GM18499 (cell line): ENCODE measurements around the gene MAOA.
"Not testable (repeated sequence)": the region's sequence is repeated elsewhere in the genome, so short reads cannot be mapped to it uniquely, and the experiment has no call there.

ENCODE experiments used
- ATAC-seq: cut with Tn5 transposase; IDR thresholded peaks from one replicate; pipeline ENCODE4 v1.9.1; 2021; ENCODE audit warnings: moderate number of reproducible peaks; ENCODE audit not compliant: insufficient read depth, unreplicated experiment

MAOA gene

GRCh38 chrX:43661521-43662240, 5.6 kb downstream of the MAOA start:
- ATAC-seq = no peak

DNA sequence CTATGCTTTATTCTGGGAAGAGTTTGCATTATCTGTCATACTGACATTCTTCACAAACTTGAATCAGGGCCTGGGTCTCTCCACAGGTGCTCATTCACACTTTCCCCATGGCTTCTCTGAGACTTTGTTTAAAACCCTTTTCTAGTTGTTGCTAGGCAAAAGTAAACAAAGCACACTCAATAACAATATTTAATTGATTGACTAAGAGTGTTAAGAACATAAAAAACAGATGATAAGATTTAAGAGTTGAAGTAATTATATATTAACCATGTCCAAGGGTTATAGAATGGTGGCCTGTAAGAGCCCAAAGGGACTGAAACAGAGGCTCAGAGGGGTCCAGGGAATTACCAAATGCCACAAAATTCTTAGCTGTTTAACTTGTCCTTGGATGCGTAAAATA, 7.1 kb downstream of the MAOA start:
- ATAC-seq = no peak

- ATAC-seq = no peak
These were observed 8.2 kb downstream of the MAOA start for GRCh38 chrX:43664258-43664657.

- ATAC-seq = no peak
These were observed 8.6 kb downstream of the MAOA start for GRCh38 chrX:43664708-43665107.

GRCh38 chrX:43666311-43666912, 10.3 kb downstream of the MAOA start:
- ATAC-seq = no peak

DNA sequence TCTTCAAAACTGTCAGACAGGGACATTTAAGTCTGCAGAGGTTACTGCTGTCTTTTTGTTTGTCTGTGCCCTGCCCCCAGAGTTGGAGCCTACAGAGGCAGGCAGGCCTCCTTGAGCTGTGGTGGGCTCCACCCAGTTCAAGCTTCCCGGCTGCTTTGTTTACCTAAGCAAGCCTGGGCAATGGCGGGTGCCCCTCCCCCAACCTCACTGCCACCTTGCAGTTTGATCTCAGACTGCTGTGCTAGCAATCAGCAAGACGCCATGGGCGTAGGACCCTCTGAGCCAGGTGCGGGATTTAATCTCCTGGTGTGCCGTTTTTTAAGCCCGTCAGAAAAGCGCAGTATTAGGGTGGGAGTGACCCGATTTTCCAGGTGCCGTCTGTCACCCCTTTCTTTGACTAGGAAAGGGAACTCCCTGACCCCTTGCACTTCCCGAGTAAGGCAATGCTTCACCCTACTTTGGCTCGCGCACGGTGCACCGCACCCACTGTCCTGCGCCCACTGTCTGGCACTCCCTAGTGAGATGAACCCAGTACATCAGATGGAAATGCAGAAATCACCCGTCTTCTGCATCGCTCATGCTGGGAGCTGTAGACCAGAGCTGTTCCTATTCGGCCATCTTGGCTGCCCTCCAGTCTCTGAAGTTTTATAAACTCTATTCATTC, 20.0 kb downstream of the MAOA start:
- not testable (repeated sequence) for ATAC-seq

DNA sequence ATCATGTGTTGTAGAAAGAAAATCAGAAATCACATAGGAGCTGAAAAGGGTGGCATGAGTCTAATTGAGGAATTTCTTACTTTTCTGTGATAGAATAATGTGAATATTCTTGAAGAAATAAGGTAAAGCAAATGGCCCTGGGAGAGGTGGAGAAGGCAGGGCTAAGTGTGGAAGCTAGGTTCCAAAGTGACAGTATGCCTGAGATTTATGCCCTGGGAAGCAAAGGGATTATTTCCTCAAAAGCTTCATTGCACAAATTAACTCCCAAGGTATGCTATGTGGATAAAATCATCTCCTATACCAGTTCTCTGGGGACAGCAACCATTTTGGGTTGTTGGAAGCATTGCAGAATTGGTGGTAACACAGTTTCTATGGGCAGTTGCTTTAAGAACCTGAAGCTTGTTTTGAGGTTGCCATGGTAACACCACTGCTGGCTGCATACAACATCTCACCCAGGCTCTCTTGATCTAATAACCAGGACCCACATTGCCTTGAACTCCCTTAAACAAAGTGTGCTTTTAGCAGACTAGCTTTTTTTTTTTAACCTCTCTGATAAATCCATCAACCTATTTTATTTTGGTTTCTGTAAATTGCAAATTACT, 21.0 kb downstream of the MAOA start:
- ATAC-seq = no peak

- ATAC-seq = no peak
These were observed 21.9 kb downstream of the MAOA start for GRCh38 chrX:43677993-43678392.

GRCh38 chrX:43679058-43679457, 23.0 kb downstream of the MAOA start:
- ATAC-seq = no peak

DNA sequence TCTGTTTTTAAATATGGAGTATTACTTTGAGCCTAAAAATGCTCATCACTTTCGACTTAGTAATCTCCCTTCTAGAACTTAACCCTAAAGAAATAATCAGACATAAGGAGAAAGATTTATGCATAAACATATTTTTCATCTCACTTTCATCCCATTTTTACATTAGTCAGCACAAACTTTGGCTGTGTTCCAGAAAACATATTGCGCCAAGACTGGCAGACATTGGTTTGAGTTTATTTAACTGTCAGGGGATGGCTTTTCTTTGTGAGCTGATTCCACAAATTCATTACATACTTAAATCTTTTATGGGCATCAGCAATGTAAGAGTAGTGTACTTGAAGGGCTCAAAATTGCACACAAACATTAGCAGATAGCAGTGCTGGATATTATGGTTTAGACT, 23.7 kb downstream of the MAOA start:
- ATAC-seq = no peak

DNA sequence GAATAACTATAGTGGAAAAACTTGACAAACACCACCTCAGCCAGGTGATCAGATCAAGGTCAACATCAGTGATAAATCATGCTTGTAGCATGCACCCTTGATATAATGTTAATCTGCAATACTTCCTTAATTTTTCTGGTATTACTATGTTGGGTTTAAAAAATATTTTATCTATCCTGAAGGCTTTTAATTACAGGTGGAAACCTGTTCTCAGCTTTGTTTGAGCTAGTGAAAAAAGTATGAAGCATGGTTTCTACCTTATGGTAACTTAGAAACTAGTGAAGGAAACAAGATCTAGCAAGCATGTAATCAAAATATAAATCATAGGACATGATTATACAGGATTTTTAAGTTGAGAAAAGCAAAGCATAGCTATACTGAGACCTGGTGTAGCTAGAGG, 26.6 kb downstream of the MAOA start:
- ATAC-seq = no peak

DNA sequence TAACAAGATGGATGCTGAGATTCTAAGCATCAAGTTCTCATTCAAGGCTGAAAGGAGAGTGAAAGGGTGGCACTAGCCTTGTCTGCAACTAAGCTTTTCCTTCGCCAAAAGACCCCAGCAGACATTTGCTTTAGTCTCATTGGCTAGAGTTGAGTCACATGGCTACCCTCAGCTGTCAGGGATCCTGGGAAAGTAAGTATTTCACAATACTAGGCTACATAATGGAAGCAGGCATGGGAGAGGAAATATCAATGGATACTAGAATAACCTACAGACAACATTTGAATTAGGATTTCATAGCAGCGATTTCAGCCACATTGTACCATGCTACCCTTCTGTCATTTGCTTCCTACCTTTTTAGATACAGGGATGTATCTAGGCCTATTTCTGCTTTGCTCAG, 29.1 kb downstream of the MAOA start:
- ATAC-seq = no peak

- no peak for ATAC-seq
These were observed 32.5 kb downstream of the MAOA start for GRCh38 chrX:43688586-43688985.

- no peak for ATAC-seq
These were observed 37.7 kb downstream of the MAOA start for GRCh38 chrX:43693602-43694406.

- no peak for ATAC-seq
These were observed 43.4 kb downstream of the MAOA start for GRCh38 chrX:43699475-43699874.

DNA sequence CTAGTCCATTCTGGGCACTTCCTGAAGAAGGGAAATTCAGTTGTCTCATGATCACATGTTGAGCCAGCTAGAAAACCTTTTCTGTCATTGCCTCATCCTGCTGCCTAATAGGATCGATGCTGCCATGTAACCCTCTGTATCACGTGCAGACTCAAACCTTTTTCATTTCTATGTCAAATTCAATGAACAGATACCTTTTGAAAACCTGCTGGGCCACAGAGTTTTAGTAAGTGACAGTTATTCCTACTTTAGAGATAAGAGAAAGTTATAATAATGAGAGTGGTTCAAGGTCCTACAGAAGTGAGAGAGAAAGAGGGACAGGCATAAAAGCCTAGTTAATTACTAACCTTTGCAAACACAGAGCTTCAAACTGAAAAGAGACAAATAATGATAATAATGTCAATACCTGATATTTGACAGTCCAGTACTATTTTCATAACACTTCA, 46.0 kb downstream of the MAOA start:
- ATAC-seq = no peak

GRCh38 chrX:43702660-43703059, 46.6 kb downstream of the MAOA start:
- no peak for ATAC-seq

- ATAC-seq = no peak
These were observed 47.2 kb downstream of the MAOA start for GRCh38 chrX:43703211-43703791.

DNA sequence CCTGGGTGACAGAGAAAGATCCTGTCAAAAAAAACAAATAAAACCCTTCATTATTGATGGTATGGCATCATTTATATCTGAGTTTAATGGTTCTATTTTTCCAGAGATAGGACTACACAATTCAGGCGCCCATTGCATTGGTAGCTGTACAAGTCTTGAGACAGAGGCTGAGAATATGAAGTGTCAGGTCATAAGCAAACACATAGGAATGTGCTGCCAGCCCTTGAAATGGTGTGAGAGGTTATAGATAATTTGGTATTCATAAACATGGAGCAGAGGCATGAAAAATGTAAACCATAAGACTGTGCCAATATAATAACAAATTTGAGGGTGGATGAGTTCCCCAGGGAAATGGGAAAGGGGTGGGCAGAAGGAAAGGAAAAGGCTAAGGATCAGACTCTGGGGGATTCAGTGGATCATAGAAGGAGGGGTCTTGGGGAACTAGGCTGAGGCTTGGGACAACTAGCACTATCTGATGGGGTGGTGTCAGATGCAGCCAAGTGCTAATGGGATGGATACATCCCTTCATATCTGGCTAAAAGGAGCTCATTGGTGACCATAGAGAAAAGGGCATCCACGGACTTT, 50.8 kb downstream of the MAOA start:
- ATAC-seq = no peak
